ENCODE data around the gene PTH.

PTH gene
- long read RNA-seq: 0 reads

GRCh38 chr11:13495929-13496328 is at the start of gene PTH:
PTH (minus strand) TSS chr11:13495997; CDS start chr11:13492855, 3,142 bp downstream.
- Histone ChIP-seq H3K27ac (replicated peaks) (no peak within 1 kb of the TSS), H3K4me3 (replicated peaks; ENCODE audit: insufficient read depth, low read length) (no peak within 1 kb of the TSS), H3K27me3 (ENCODE audit: insufficient read depth, poor library complexity, severe bottlenecking) (no peaks in the 10 kb centered on the region)
- TF ChIP-seq POLR2AphosphoS5 (IDR thresholded peaks at IDR 0.05; ENCODE audit: low read depth) (no peak), CTCF (IDR thresholded peaks at IDR 0.05; ENCODE audit: insufficient read depth, low read length) (no peak), SPI1 (IDR thresholded peaks at IDR 0.05; ENCODE audit: borderline replicate concordance, low read depth) (no peak), GABPA (IDR thresholded peaks at IDR 0.05; ENCODE audit: low read depth) (no peak)
- TF ChIP-seq, protein P1, sequence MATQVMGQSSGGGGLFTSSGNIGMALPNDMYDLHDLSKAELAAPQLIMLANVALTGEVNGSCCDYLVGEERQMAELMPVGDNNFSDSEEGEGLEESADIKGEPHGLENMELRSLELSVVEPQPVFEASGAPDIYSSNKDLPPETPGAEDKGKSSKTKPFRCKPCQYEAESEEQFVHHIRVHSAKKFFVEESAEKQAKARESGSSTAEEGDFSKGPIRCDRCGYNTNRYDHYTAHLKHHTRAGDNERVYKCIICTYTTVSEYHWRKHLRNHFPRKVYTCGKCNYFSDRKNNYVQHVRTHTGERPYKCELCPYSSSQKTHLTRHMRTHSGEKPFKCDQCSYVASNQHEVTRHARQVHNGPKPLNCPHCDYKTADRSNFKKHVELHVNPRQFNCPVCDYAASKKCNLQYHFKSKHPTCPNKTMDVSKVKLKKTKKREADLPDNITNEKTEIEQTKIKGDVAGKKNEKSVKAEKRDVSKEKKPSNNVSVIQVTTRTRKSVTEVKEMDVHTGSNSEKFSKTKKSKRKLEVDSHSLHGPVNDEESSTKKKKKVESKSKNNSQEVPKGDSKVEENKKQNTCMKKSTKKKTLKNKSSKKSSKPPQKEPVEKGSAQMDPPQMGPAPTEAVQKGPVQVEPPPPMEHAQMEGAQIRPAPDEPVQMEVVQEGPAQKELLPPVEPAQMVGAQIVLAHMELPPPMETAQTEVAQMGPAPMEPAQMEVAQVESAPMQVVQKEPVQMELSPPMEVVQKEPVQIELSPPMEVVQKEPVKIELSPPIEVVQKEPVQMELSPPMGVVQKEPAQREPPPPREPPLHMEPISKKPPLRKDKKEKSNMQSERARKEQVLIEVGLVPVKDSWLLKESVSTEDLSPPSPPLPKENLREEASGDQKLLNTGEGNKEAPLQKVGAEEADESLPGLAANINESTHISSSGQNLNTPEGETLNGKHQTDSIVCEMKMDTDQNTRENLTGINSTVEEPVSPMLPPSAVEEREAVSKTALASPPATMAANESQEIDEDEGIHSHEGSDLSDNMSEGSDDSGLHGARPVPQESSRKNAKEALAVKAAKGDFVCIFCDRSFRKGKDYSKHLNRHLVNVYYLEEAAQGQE (IDR thresholded peaks at IDR 0.05; ENCODE audit: insufficient replicate concordance, low read depth): no peak
- DNase-seq (ENCODE audit: low read depth in 1 of 2, low spot score in 1 of 2): no peak

GRCh38 chr11:13538044-13538443 is 42.2 kb upstream of the PTH start:
- DNase-seq (ENCODE audit: low read depth in 1 of 2, low spot score in 1 of 2): no peak
- Histone ChIP-seq H3K27me3 (ENCODE audit: insufficient read depth, poor library complexity, severe bottlenecking) (no peaks in the 10 kb centered on the region), H3K4me3 (replicated peaks; ENCODE audit: insufficient read depth, low read length) (no peak overlapping the region), H3K27ac (replicated peaks) (no peak overlapping the region)
- TF ChIP-seq, protein P1 (IDR thresholded peaks at IDR 0.05; ENCODE audit: insufficient replicate concordance, low read depth): no peak
- TF ChIP-seq POLR2AphosphoS5 (IDR thresholded peaks at IDR 0.05; ENCODE audit: low read depth) (no peak), SPI1 (IDR thresholded peaks at IDR 0.05; ENCODE audit: borderline replicate concordance, low read depth) (no peak), CTCF (IDR thresholded peaks at IDR 0.05; ENCODE audit: insufficient read depth, low read length) (no peak), GABPA (IDR thresholded peaks at IDR 0.05; ENCODE audit: low read depth) (no peak)

DNA sequence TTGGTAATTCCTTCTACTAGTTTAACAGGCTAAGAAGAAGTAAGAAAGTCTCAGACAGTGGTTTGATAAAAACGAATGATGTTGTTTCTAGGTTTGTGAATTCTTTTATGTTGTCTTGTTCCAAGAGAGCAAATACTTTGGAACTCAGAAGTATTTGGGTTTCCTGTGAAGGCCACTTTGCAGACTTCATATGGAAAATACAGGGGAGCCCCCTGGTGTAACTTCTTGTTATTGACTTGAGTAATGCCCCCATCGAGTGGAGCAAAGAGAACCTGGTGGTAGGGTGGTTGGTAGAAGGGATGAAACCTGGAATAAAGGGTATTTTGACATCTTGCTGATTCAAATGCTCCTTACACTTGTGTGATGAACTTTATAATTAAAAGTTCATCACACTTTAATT is 40.0 kb upstream of the PTH start:
- DNase-seq (ENCODE audit: low read depth in 1 of 2, low spot score in 1 of 2): no peak
- H3K27me3 ChIP-seq (ENCODE audit: insufficient read depth, poor library complexity, severe bottlenecking): no peaks in the 10 kb centered on the region
- no peak overlapping the region for H3K4me3 ChIP-seq (replicated peaks; ENCODE audit: insufficient read depth, low read length)
- H3K27ac ChIP-seq (replicated peaks): no peak overlapping the region
- TF ChIP-seq, protein P1 (IDR thresholded peaks at IDR 0.05; ENCODE audit: insufficient replicate concordance, low read depth): no peak
- TF ChIP-seq GABPA (IDR thresholded peaks at IDR 0.05; ENCODE audit: low read depth): no peak
- no peak for TF ChIP-seq SPI1 (IDR thresholded peaks at IDR 0.05; ENCODE audit: borderline replicate concordance, low read depth)
- no peak for TF ChIP-seq CTCF (IDR thresholded peaks at IDR 0.05; ENCODE audit: insufficient read depth, low read length)
- no peak for TF ChIP-seq POLR2AphosphoS5 (IDR thresholded peaks at IDR 0.05; ENCODE audit: low read depth)

Measured in HL-60 (cell line).